Measurements from ENCODE around the gene THRB. TPM values are rescaled to one million over a fixed set of nuclear protein-coding genes. Genes with fewer than 3 reads are reported as not detected.

Gene THRB
- total RNA-seq, 1 donor from 2014 or later, result 3.1 TPM

GRCh38 chr3:24180616-24181015, 314.0 kb downstream of the THRB start:
- Histone ChIP-seq H3K4me3 (ENCODE audit: low read depth, low read length) (no peak overlapping the region), H3K27me3 (ENCODE audit: control insufficient read depth, insufficient read depth, low read length) (no peaks in the 10 kb centered on the region), H3K36me3 (ENCODE audit: control insufficient read depth, insufficient read depth, low read length) (no peaks in the 10 kb centered on the region)
- TF ChIP-seq, protein P1, sequence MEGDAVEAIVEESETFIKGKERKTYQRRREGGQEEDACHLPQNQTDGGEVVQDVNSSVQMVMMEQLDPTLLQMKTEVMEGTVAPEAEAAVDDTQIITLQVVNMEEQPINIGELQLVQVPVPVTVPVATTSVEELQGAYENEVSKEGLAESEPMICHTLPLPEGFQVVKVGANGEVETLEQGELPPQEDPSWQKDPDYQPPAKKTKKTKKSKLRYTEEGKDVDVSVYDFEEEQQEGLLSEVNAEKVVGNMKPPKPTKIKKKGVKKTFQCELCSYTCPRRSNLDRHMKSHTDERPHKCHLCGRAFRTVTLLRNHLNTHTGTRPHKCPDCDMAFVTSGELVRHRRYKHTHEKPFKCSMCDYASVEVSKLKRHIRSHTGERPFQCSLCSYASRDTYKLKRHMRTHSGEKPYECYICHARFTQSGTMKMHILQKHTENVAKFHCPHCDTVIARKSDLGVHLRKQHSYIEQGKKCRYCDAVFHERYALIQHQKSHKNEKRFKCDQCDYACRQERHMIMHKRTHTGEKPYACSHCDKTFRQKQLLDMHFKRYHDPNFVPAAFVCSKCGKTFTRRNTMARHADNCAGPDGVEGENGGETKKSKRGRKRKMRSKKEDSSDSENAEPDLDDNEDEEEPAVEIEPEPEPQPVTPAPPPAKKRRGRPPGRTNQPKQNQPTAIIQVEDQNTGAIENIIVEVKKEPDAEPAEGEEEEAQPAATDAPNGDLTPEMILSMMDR (IDR thresholded peaks at IDR 0.05; ENCODE audit: insufficient read depth, low read length, poor library complexity, severe bottlenecking), result no peak
- no peak for DNase-seq (ENCODE audit: low read depth)

- H3K4me3 ChIP-seq (ENCODE audit: low read depth, low read length), result no peak overlapping the region
- H3K36me3 ChIP-seq (ENCODE audit: control insufficient read depth, insufficient read depth, low read length), result no peaks in the 10 kb centered on the region
- TF ChIP-seq, protein P1 (IDR thresholded peaks at IDR 0.05; ENCODE audit: insufficient read depth, low read length, poor library complexity, severe bottlenecking), result no peak
- no peak for DNase-seq (ENCODE audit: low read depth)
- H3K27me3 ChIP-seq (ENCODE audit: control insufficient read depth, insufficient read depth, low read length), result no peaks in the 10 kb centered on the region
Observed at GRCh38 chr3:24177201-24177600, 317.4 kb downstream of the THRB start.

DNA sequence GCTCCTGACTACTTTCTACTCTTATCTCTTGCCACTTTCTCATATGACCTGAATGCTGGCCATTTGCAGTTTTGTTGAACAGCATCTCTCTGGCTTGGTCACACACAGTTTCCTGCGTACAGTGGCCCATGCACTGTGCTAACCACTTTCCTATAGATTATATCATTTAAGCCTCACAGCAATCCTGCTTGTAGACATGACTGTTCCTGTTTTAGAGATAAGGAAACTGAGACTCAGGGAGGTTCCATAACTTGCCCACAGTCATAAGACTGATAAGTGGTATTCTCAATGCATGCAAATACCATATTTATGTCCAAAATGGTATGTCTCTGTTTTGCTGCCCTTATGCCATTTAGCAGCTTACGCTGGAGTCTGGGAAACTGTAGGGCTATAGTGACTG, 320.0 kb downstream of the THRB start:
- no peaks in the 10 kb centered on the region for H3K27me3 ChIP-seq (ENCODE audit: control insufficient read depth, insufficient read depth, low read length)
- no peak overlapping the region for H3K4me3 ChIP-seq (ENCODE audit: low read depth, low read length)
- DNase-seq (ENCODE audit: low read depth), result no peak
- TF ChIP-seq, protein P1 (IDR thresholded peaks at IDR 0.05; ENCODE audit: insufficient read depth, low read length, poor library complexity, severe bottlenecking), result no peak
- no peaks in the 10 kb centered on the region for H3K36me3 ChIP-seq (ENCODE audit: control insufficient read depth, insufficient read depth, low read length)

- DNase-seq (ENCODE audit: low read depth), result no peak
- H3K27me3 ChIP-seq (ENCODE audit: control insufficient read depth, insufficient read depth, low read length), result no peaks in the 10 kb centered on the region
- no peak overlapping the region for H3K4me3 ChIP-seq (ENCODE audit: low read depth, low read length)
- no peaks in the 10 kb centered on the region for H3K36me3 ChIP-seq (ENCODE audit: control insufficient read depth, insufficient read depth, low read length)
- TF ChIP-seq, protein P1 (IDR thresholded peaks at IDR 0.05; ENCODE audit: insufficient read depth, low read length, poor library complexity, severe bottlenecking), result no peak
Observed at GRCh38 chr3:24168977-24169376, 325.7 kb downstream of the THRB start.

DNA sequence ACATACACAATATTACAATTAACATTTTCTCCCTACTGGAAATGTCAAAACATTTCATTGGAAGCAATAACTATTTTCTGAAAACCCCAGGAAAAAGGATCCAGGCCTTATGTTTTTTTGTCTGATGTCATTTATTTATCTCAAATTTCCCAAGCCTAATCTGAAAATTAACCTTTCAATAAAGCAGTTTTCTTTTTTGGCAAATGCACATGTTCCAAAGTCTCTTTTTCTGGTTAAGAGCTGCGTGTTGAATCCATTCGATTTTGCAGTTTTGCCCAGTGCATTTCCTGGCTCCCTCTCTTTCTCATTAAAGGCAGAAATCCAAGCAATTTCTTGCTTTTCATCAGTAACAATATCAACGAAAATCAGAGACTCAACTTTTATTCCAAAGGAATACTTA, 327.2 kb downstream of the THRB start:
- TF ChIP-seq, protein P1 (IDR thresholded peaks at IDR 0.05; ENCODE audit: insufficient read depth, low read length, poor library complexity, severe bottlenecking), result no peak
- H3K4me3 ChIP-seq (ENCODE audit: low read depth, low read length), result no peak overlapping the region
- no peaks in the 10 kb centered on the region for H3K36me3 ChIP-seq (ENCODE audit: control insufficient read depth, insufficient read depth, low read length)
- no peaks in the 10 kb centered on the region for H3K27me3 ChIP-seq (ENCODE audit: control insufficient read depth, insufficient read depth, low read length)
- DNase-seq (ENCODE audit: low read depth), result no peak

DNA sequence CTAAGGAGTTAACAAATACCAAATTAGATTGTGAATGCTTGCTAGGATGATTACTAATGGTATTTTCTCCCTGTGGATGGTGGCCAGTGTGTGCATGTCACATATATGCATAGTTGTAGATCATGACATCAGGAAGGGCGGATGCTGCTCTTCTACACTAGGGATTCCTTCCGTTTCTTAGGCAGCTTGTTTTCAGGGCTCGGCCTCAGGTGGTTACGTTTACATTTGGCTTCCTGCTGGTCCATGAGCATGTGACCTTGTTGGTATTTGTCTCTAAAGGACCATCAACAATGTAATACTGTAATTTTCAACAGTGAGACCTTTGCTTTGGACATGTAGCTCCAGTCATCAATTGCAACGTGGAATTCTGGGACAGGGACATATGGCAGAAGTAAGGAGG, 328.1 kb downstream of the THRB start:
- Histone ChIP-seq H3K27me3 (ENCODE audit: control insufficient read depth, insufficient read depth, low read length) (no peaks in the 10 kb centered on the region), H3K36me3 (ENCODE audit: control insufficient read depth, insufficient read depth, low read length) (no peaks in the 10 kb centered on the region), H3K4me3 (ENCODE audit: low read depth, low read length) (no peak overlapping the region)
- TF ChIP-seq, protein P1 (IDR thresholded peaks at IDR 0.05; ENCODE audit: insufficient read depth, low read length, poor library complexity, severe bottlenecking), result no peak
- DNase-seq (ENCODE audit: low read depth), result no peak
